ENCODE data around the gene PPM1M.

GRCh38 chr3:52272831-52273230 lies 27.3 kb downstream of the PPM1M start:
- TF ChIP-seq EZH2 (IDR thresholded peaks at IDR 0.05; ENCODE audit: borderline replicate concordance): no peak
- no peak for TF ChIP-seq CTCF (IDR thresholded peaks at IDR 0.05; ENCODE audit: poor library complexity)
- TF ChIP-seq EZH2phosphoT487 (IDR thresholded peaks at IDR 0.05; ENCODE audit: low read depth, severe bottlenecking, unreplicated experiment): no peak
